GM19351 (cell line): ENCODE results near the gene WWOX.

Experiments used
- ATAC-seq: cut with Tn5 transposase; IDR thresholded peaks from one replicate; pipeline ENCODE4 v1.9.1; 2021; ENCODE audit warnings: mild to moderate bottlenecking, moderate library complexity; ENCODE audit not compliant: unreplicated experiment

The WWOX gene

DNA sequence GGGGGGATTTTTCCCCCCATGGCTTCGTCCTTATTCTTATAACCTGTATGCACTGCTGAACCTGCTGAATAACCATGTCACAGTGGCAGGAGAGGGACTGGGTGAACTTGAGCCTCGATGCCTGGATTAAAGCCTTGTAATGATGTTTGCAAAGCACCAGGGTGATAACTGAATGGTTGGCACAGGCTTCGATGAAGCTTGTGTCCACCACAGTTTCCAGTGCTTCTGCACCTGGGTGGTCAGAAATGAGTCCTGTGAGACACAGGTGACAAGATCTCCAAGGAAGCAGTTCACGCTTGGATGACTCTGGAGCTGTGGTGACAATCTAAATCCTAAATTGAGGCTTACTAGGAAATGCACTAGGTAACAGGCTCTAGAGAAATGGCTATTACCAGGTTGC, 771.8 kb downstream of the WWOX start:
- ATAC-seq: no peak

DNA sequence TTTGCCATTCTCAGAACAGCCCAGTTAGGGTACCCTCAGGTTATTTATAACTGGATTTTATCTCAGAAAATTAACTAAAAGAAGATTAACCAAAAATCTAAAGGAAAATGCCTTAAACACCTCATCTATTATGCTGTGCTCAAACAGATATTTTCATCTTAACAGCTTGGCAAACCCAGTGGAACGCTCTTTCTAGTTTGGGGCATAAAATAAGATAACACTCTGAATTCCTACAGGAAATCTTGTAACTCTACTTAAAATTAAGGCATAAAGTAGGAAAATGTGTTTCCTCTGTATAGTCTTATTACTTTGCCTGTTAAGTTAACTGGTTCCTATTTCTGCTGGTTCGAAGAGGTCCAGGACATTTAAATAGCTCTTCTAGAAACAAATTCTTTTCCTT, 777.2 kb downstream of the WWOX start:
- ATAC-seq: no peak

DNA sequence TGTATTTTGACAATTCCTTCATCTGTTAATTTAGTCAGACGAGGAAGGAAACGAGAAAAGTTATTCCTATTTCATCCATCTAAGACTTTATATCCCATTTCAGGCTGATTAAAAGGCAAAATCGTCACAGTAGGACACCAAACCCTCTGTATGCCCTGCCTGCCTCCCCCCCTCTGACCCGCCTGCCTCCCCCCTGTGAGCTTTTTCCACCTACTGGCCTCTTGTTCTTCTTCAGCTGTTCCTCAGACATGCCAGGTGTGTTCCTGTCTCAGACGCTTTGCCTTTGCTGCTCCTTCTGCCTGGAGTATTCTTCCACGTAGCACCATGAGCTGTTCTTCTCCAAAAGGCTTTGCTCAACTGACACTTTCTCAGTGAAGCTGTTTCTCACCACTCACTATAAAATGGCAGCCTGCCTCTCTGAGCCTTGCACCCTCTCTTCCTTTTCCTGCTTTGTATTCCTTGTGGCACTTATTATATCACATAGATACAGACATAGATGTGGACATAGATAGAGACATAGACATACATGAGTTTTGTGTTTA, 777.7 kb downstream of the WWOX start:
- ATAC-seq: no peak

DNA sequence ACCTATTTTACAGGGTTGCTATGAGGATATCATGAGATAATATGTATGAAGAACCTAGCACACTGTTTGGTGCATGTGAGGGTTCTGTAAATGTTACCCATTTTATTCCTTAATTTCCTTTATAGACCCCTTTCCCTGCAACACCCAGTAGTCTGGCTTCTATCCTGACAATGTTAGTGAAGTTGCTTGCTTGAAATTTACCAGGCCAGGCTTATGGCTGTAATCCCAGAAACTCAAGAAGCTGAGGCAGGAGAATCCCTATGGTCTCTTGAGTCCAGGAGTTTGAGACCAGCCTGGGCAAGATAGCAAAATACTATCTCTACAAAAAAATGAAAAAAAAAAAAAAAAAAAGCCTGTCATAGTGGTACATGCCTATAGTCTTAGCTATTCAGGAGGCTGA, 779.1 kb downstream of the WWOX start:
- no peak for ATAC-seq

DNA sequence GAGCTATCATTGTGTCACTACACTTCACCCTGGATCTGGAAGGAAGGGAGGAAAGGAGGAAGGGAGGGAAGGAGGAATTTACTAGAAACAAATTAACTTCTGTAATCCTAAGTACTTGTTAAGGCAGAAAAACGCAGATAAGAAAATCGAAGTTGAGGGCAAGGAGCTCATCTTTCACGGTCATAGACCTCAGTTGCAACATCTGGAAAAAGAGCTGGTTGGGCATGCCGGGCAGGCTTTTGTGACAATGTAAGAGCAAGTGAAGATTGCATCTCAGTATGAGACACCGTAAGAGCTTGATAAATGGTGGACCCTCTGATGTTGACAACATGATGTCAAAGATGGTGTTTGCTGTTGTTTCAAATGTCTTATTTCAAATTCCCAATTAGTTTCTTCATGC, 779.6 kb downstream of the WWOX start:
- ATAC-seq: no peak

DNA sequence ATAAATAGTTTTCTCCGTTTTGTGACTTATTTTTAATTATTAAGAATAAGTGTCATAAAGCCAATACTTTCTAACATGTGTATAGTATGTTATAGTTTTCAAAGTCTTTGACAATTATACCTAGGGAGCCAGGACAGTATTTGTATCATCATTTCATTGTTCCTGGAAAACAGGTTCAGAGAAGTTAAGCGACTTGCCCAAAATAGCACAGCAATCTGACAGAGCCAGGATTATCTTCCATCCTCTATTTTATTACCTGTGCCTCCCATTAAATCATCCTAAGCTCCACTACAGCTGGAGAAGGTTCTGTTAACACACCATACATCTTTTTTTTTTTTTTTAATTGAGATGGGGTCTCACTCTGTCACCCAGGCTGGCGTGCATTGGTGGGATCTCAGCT, 782.7 kb downstream of the WWOX start:
- no peak for ATAC-seq

DNA sequence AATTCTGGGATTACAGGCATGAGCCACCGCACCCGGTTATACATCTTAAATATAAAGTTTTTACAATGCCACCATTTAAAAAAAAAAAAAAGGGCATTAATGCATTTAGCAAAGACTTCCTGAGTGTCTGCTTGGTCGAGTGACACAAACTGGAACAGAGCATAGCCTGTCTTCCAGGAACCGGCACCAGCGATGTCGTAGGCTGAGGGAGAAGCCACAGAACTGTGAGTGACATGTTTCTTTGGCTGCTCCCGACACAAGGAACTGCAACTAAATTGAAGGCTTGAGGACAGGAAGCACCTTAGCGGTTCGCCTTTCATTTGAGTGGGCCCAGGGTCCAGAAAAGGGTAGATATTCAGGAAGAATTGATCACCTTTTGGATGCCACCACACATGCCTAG, 783.3 kb downstream of the WWOX start:
- no peak for ATAC-seq

DNA sequence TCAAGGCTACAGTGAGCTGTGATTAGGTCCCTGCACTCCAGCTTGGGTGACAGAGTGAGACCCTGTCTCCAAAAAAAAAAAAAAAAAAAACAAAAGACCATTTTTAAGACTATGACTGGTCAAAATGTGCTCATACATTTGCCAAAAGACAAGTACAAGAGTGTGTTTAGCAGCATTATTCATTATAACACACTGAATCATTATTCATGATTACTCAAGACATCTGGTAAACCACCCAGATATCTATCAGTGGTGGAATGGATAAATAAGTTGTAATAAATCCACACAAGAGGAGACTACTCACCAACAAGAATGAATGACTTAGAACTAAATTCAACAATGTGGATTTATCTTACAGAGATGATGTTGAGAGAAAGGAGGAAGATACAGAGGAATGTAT, 784.8 kb downstream of the WWOX start:
- no peak for ATAC-seq

DNA sequence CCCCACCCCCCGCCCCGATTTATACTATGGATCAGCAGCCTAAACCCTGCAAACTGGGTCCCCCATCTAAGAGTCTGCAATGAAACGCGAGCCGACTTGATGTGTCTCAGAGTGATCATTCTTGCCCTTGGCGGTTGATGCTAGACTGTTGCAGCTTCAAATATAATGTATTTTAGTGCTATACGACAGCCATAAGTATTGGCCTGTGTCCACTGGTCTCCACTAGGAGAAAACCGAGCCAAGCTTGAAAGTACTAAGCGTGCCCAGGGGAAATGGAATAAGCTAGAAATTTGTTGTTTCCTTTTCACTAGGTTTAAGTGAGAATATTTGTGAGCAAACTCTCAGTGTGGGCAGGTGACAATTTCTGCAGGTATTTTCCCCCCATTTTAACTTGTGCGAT, 789.9 kb downstream of the WWOX start:
- ATAC-seq: no peak

DNA sequence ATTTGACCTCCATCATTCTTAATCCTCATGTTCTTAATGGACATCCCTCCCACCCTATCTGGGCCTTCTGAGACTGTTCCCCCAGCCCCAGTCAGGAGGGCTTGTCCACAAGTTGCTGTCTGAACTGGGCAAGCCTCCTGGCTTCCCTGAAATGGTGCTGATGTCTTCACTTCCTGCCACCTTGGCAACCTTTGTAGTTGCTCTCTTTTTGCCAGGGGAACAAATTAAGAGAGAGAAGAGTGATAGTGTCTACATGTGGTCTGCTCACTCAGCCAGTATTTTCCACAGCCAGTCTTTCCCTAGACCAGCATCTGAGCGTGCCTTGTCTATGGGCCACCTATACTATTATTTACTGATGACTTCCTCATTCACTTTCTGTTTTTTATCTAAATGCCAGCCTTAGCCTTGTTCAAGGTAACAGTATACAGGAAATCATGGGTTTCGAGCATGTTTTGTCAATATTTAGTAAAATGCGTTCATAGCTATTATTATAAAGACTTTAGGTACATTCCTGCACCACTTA, 791.0 kb downstream of the WWOX start:
- no peak for ATAC-seq

DNA sequence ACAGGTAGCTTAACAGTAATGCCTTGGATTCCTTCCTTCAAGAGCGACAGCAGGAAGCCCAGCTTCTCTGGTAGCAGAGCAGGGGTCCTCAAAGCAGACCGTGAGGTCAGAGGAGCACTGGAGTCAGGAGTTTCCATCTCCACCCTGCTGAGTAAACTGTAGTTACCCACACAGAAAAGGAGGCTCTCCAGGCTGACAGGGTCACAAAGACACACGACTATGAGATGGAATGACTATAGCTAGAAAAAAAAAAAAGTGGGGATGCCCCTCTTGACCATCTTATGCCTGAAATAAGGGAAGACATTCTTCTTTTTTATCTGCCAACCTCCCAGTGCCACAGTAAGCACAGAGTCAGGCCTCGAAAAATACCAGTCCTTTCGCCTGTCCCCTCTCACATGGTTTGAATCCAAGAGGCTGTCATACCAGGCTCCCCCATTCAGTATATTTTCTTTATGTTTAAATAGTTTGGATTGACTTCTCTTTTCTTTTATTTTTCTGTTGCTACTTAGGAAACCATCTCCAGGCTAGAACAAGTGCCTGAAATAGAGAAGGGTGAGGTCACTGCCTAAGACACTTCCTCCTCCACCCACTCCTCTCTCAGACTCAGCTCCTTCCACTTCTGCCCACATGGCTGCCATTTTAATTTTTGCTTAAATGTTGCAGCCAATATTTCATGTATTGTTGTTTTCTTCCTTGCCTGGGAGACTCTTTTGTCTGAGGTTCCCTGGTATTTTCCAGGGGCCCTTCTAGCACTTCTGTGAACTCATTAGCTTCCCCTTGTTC, 793.7 kb downstream of the WWOX start:
- ATAC-seq: peak; percentile 78

DNA sequence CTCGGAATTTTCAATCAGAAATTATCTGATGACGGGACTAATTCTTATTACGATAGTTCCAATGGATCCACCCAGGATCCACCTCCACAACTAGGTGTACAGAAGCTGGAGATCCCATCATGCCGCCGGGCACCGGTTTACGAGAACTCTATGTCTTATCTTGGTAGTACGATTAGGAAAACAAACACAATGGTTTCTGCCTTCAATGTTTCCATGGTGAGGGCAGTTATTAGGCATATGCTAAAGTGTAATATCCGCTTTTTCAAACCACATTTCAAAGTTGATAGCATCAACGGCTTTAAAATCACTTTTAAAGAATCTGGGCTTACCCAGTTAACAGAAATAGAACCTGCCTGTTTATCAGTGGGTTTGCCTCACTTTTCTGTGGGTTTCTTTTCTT, 795.4 kb downstream of the WWOX start:
- no peak for ATAC-seq

DNA sequence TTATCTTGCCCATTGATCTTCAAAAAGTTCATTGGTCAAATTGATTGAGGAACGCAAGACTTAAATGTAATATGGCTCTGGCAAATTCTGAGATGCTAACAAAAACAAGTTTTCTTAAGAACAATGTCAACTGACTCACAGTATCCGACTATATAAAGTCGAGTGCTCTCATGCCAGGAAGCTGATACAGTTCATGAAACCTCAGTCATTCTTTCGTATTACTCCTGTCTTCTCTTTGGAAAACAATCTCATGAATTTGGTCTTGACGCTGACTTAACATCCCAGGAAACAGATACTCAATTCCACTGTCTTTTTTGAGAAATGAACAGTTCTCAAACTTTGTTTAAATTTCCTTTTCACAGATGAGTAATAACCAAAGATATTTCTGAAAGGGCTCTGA, 796.2 kb downstream of the WWOX start:
- ATAC-seq: no peak

DNA sequence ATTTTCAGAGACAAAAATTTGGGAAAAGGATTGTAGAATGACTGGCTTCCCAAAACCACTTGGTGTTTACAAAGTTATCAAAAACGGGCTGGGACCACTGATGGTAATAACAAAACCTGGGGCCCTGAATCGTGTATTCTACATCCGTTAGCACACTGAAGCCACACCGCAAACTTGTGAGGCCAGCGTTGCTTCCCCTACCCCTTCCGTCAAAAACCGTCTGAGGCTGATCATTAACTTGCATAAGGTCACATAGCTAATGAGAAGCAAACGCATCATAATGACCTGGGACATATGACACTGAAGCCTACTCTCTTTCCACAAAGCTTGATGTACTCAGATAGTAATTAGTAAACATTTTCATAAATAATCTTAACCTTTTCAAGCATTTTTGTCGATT, 796.8 kb downstream of the WWOX start:
- ATAC-seq: no peak

DNA sequence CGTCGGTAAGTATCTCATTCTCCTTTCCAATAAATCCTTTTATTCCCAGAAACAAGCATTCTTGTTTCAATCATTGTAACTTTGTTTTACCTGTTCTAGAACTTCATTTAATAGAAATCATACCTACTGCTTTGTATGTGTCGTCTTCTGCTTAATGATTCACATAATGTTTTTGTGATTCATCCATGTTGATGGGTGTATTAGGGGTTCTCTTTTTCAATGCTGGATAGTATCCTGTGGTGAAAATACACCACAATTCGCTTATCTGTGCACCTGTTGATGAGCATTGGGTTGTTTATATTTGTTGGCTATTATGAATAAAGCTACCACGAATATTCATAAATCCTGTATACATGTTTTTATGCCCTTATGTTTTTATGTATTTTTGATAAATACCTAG, 797.8 kb downstream of the WWOX start:
- ATAC-seq: no peak

DNA sequence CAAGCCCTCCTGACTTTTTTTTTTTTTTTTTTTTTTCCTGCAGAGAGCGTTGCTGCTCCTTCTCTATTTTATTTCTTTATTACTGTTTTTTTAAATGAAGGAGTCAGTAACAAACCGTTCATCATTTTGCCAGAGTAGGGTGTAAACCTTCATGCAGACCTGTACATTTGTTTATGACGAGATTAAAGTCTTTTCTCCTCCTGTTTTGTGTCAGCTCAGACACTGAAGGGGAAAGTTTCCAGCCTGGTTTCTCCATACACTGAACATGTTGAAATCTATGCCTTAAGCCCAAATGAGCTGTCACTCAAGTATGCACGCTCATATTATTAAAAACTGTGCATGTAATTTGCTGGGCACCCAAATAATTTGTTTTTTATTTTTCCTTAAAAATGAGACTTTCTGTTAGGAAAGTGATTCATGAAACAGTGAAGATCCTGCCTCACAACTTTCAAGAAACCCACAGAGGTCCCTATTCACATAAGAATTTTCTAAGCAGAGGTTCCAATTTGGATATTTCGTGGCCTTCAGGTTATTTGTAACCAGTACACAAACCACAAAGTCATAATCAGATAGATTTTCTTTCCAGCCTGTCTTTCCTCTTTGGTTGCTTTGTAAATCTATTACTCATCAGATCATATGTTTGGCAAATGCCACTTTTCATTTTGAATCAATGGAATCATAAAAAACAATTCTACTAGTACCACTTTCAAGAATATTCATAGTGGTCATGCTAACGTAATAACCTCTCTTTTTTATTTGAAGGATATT, 800.8 kb downstream of the WWOX start:
- no peak for ATAC-seq

DNA sequence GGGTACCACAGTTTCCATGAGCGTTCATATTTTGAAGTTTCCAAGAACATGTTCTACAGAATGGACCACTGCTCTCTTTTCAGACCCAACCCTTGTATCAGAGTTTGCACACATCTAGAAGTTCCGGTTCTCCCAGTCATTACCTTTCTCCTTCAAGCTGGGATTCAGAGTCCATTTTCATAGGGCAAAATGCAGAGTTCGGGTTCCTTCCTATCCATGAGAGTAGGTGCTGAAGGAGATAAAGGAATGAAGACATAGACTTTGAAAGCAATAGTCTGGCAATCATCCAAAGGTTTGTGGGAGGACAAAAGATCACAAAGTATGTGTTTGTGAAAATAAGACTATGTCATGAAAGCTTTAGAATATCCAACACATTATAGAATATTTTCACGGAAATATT, 801.5 kb downstream of the WWOX start:
- no peak for ATAC-seq

DNA sequence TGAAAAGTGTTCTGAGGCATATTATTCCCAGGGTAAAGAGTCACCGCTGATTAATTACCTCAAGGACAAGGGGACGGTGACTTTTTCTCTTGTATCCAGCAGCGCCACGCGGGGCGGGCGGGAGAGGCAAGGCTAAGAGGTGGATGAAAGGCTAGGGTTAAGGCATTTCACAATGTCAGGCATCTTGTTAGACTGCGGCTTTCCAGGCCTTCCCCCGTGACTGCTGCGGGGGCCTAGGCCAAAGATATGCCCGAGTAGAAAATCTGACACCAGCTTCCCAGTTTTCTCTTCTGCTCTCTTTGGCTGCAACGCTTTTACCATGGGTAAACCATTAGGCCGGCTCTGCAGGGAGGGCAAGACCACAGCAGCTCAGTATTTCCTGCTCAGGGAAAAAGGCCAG, 802.9 kb downstream of the WWOX start:
- ATAC-seq: no peak

DNA sequence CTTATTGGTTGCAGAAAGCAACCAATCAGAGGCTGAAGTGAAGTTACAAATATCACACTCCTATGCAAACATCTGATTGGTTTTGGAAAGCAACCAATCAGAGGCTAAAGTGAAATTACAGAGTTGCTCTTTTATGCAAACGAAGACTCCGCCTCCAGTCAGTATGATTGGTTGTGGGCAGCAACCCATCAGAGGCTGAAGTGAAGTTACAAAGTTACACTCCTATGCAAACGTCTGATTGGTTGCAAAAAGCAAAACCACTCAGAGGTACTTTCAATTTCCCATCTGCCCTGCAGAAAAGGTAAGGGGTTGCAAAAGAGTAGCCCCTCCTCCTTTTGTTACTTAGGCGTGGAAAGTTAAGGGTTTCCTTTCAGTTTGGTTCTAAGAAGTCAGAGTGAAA, 803.8 kb downstream of the WWOX start:
- no peak for ATAC-seq

DNA sequence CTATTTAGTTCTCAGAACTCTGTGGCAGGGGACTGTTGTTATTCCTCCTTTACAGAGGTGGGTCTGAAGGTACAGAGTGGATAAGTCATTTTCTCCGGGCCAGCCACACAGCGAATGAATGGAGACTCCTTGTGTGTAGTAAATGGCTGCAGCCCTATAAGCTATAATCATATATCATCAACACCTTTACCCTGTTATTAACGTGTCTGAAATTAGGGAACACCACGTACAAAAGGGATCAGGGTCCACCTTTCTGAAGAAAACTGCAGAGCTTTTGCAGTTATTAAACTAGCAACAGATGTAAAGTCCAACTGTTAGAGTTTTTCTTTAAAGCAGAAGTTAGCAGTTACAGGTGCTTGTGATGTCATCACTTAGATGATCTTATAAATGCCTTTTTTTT, 804.4 kb downstream of the WWOX start:
- no peak for ATAC-seq

DNA sequence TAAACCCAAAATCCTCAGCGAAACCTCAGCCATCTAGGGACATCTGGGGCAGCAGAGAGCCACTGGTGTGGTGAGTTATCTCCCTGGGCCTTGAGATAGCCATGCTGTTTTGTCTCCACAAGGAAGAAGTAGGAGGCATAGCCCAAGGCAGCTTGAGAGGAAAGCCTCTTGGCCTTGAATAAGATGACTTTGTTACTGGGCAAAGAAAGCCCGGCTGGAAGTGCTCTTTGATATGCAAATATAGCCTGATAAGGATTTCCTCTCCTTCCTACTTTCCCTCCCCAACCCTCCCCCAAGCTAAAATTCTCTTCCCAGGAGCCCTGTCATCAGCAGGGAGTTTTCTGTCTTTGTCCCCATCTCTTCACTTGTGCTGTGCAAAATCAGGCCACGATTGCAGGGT, 806.7 kb downstream of the WWOX start:
- no peak for ATAC-seq

DNA sequence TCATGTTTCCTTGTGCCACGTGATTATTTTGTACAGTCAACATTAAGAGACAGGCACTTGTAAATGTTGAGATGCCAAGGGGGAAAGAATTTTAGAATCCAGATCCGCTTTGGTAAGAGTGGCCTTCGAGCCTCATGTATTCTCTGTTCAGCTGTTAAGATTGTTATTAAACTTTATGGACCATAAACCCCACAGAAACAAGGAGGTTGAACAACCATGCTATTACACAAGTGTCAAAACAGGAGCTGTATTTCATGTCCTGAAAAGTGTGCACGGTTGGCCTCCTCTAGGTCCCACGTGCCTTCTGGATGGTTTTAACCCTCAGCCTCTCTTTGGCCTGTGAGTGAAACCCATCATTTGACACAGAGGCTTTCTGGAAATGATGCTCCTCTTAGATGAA, 809.8 kb downstream of the WWOX start:
- ATAC-seq: no peak
